ENCODE data around the gene CTPS2. TPM values are rescaled to one million over a fixed set of nuclear protein-coding genes. Genes with fewer than 3 reads are reported as not detected.

The CTPS2 gene
- polyA plus RNA-seq, 3 donors, result 1.4 to 3.4 (median 2.8) TPM

DNA sequence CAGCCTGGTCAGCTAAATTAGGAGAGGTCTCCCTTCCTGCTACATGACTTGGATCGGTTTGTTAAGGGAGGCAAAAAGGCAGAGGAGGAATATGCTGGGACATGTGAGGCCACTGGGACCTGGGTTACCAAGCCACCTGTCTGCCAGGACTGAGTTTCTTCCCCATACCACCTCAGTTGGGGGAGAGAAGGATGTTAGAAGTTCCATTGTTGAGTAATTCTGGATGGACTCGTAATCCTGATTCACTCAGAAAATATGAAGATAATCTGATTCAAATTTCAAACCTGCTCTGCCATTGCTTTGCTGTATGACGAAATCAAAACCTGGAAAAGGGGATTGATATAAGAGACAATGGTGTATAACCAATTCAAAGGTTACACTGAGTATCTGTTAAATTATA lies 159.9 kb downstream of the CTPS2 start:
- Histone ChIP-seq H3K9ac (ENCODE audit: insufficient read depth, low read length, poor library complexity, severe bottlenecking) (no peak overlapping the region), H3K4me2 (replicated peaks; ENCODE audit: extremely low read depth, low read length, poor library complexity, severe bottlenecking) (no peak overlapping the region), H3K79me2 (ENCODE audit: insufficient read depth, low read length) (no peaks in the 10 kb centered on the region), H3K27ac (ENCODE audit: low read depth in 1 of 2, low read length in 2 of 2) (no peak overlapping the region), H2AFZ (ENCODE audit: insufficient read depth, low read depth, low read length, poor library complexity, severe bottlenecking) (no peak overlapping the region), H3K27me3 (ENCODE audit: control insufficient read depth in 2 of 2, insufficient read depth in 2 of 2, low read length in 2 of 2) (peaks cover 0 to 6% of the 10 kb centered on the region in 2 donors), H3K36me3 (replicated peaks in 1 of 2; ENCODE audit: control insufficient read depth in 1 of 2, insufficient read depth in 2 of 2, low read length in 2 of 2) (no peaks in the 10 kb centered on the region), H4K20me1 (ENCODE audit: insufficient read depth, low read length) (no peaks in the 10 kb centered on the region), H3K4me1 (ENCODE audit: control insufficient read depth in 1 of 2, insufficient read depth in 2 of 2, low read length in 2 of 2) (no peaks in the 10 kb centered on the region), H3K9me3 (replicated peaks in 1 of 2; ENCODE audit: control insufficient read depth in 1 of 2, insufficient read depth in 1 of 2, low read length in 2 of 2) (no peaks in the 10 kb centered on the region), H3K4me3 (replicated peaks in 1 of 3; ENCODE audit: low read depth in 2 of 3, low read length in 3 of 3) (no peak overlapping the region)
- Mint-ChIP-seq H3K4me1 (no peaks in the 10 kb centered on the region), H3K9me3 (peaks cover 0 to 16% (median 2%) of the 10 kb centered on the region in 7 donors), H3K36me3 (no peaks in the 10 kb centered on the region), H3K27ac (no peak overlapping the region), H3K4me3 (no peak overlapping the region), H3K27me3 (ENCODE audit: low read depth in 3 of 3) (peaks cover 2 to 14% (median 2%) of the 10 kb centered on the region in 3 donors)
- intact Hi-C loops (cut with micrococcal nuclease), result no loop called here
- DNase-seq, result no peak
- TF ChIP-seq, protein P1, sequence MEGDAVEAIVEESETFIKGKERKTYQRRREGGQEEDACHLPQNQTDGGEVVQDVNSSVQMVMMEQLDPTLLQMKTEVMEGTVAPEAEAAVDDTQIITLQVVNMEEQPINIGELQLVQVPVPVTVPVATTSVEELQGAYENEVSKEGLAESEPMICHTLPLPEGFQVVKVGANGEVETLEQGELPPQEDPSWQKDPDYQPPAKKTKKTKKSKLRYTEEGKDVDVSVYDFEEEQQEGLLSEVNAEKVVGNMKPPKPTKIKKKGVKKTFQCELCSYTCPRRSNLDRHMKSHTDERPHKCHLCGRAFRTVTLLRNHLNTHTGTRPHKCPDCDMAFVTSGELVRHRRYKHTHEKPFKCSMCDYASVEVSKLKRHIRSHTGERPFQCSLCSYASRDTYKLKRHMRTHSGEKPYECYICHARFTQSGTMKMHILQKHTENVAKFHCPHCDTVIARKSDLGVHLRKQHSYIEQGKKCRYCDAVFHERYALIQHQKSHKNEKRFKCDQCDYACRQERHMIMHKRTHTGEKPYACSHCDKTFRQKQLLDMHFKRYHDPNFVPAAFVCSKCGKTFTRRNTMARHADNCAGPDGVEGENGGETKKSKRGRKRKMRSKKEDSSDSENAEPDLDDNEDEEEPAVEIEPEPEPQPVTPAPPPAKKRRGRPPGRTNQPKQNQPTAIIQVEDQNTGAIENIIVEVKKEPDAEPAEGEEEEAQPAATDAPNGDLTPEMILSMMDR (IDR thresholded peaks at IDR 0.05), result no peak
- WGBS (ENCODE audit: insufficient coverage), result no CpG with 5 or more reads among the region's 3 CpGs

DNA sequence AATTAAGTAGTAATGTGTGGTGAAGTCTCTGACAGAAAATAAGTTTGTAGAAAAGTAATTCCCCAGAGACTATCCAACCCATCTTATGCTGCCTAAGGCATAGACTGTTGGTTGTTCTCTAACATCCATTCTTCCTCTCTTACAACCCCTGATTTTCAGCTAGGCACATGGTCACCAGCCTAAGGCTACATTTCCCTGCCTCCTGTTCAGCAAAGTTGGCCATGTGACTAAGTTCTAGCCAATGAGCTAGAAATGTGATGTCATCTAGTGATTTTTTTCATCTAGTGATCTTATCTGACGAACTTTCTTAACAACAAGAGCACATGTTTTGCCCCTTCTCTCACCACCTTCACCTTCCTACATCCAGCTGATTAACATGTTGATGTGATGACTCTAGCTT lies 164.8 kb downstream of the CTPS2 start:
- peaks cover 0 to 8% (median 2%) of the 10 kb centered on the region in 7 donors for H3K9me3 Mint-ChIP-seq
- Histone ChIP-seq H3K4me1 (ENCODE audit: control insufficient read depth in 1 of 2, insufficient read depth in 2 of 2, low read length in 2 of 2) (no peaks in the 10 kb centered on the region), H3K27me3 (ENCODE audit: control insufficient read depth in 2 of 2, insufficient read depth in 2 of 2, low read length in 2 of 2) (peaks cover 0 to 5% of the 10 kb centered on the region in 2 donors), H3K4me2 (replicated peaks; ENCODE audit: extremely low read depth, low read length, poor library complexity, severe bottlenecking) (no peak overlapping the region), H4K20me1 (ENCODE audit: insufficient read depth, low read length) (no peaks in the 10 kb centered on the region), H3K27ac (ENCODE audit: low read depth in 1 of 2, low read length in 2 of 2) (no peak overlapping the region), H2AFZ (ENCODE audit: insufficient read depth, low read depth, low read length, poor library complexity, severe bottlenecking) (no peak overlapping the region), H3K79me2 (ENCODE audit: insufficient read depth, low read length) (no peaks in the 10 kb centered on the region), H3K36me3 (replicated peaks in 1 of 2; ENCODE audit: control insufficient read depth in 1 of 2, insufficient read depth in 2 of 2, low read length in 2 of 2) (no peaks in the 10 kb centered on the region), H3K9me3 (replicated peaks in 1 of 2; ENCODE audit: control insufficient read depth in 1 of 2, insufficient read depth in 1 of 2, low read length in 2 of 2) (no peaks in the 10 kb centered on the region), H3K4me3 (replicated peaks in 1 of 3; ENCODE audit: low read depth in 2 of 3, low read length in 3 of 3) (no peak overlapping the region), H3K9ac (ENCODE audit: insufficient read depth, low read length, poor library complexity, severe bottlenecking) (no peak overlapping the region)
- H3K27ac Mint-ChIP-seq, result no peak overlapping the region
- no peaks in the 10 kb centered on the region for H3K36me3 Mint-ChIP-seq
- TF ChIP-seq, protein P1 (IDR thresholded peaks at IDR 0.05), result no peak
- H3K27me3 Mint-ChIP-seq (ENCODE audit: low read depth in 3 of 3), result peaks cover 0 to 11% (median 5%) of the 10 kb centered on the region in 3 donors
- no peak overlapping the region for H3K4me3 Mint-ChIP-seq
- intact Hi-C loops (cut with micrococcal nuclease), result no loop called here
- no CpG with 5 or more reads among the region's 1 CpG for WGBS (ENCODE audit: insufficient coverage)
- no peaks in the 10 kb centered on the region for H3K4me1 Mint-ChIP-seq
- no peak for DNase-seq

Measured in CD14-positive monocyte (primary cell).